ENCODE results near the gene LASP1NB.

The LASP1NB gene

DNA sequence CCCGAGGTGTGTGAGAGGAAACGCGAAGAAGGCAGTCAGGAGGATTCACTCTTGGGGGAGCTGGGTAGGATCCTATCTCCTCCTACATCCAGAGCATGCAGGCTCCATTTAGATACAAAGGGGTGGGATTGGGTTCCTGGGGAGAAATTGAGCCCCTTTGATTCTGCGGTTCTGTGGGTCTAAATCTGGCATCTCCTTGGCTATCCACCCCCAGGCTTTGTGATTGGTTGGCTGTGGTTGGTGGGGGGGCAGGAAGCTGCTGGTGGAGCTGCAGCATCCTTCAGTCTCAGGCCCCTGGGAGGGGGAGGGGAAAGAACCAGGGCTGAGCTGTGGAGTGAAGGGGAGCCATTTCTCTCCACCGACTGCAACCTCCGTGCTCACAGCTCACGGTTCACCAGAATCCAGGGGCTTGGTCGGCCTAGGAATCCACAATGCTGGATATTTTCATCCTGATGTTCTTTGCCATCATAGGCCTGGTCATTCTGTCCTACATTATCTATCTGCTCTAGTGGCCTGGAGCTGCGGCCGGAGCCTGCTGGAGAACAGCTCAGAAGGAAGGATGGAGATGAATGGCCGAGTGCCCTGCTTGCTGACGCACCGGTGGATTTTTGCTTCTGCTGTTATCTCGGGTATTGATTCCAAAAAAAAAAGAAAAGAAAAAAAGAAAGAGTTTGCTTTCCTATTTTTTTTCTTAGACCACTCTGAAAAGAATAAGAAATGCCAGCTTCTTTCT lies at the start of gene LASP1NB:
TSS of gene LASP1NB (plus strand) at position 352 of the 733 bp plus-strand sequence.
- Histone ChIP-seq H3K36me3 (ENCODE audit: control insufficient read depth, insufficient read depth, low read length) (no peaks in the 10 kb centered on the region), H3K4me3 (ENCODE audit: low read depth, low read length) (peak within 1 kb of the TSS; percentile 35; the same call in 1 of the 2 replicates), H3K9me3 (ENCODE audit: control insufficient read depth, insufficient read depth, low read length) (no peaks in the 10 kb centered on the region), H3K4me1 (ENCODE audit: control insufficient read depth, insufficient read depth, low read length) (peaks cover 18% of the 10 kb centered on the region), H3K27me3 (ENCODE audit: control insufficient read depth, insufficient read depth, low read length) (no peaks in the 10 kb centered on the region), H3K27ac (ENCODE audit: low read depth, low read length) (peak within 1 kb of the TSS; percentile 65), H3K9ac (ENCODE audit: low read depth, low read length) (no peak within 1 kb of the TSS)

DNA sequence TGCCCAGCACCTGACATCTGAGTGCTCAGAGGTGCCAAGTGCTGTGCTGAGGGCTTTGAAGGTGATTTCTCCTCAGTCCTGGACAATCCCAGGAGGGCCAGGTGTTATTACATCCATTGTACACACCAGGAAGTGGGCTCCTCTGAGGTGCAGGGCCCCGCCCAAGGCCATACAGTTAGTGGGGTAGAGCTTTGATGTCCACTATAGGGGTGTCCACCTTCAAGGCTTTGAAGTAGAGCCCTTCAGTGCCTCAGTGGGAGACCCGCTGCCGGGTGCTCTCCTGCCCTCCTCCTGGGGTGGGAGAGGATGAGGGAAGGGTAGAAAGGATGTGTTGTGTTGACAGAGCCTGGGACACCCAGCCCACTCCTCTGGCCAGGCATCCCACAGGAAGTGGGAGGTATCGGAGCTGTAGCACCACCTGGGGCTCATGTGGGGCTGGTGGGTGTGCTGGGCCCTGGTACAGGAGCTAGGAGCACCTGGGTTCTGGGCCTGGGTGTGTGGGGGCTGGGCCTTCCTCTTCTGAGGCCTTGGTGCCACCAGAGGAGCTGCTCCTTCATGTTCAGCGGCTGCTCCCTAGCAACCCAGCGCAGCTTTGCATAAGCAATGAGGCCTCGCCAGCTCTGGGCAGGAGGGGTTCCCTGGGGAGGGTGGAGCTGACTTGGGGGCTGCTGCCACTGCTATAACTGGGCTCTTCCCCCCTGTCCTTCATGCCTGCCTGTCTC lies 48.1 kb upstream of the LASP1NB start:
- Histone ChIP-seq H3K27ac (ENCODE audit: low read depth, low read length) (peak overlapping the region; percentile 47), H3K36me3 (ENCODE audit: control insufficient read depth, insufficient read depth, low read length) (peaks cover 32% of the 10 kb centered on the region), H3K4me3 (ENCODE audit: low read depth, low read length) (no peak overlapping the region), H3K9ac (ENCODE audit: low read depth, low read length) (no peak overlapping the region), H3K27me3 (ENCODE audit: control insufficient read depth, insufficient read depth, low read length) (no peaks in the 10 kb centered on the region), H3K4me1 (ENCODE audit: control insufficient read depth, insufficient read depth, low read length) (peaks cover 74% of the 10 kb centered on the region), H3K9me3 (ENCODE audit: control insufficient read depth, insufficient read depth, low read length) (no peaks in the 10 kb centered on the region)

DNA sequence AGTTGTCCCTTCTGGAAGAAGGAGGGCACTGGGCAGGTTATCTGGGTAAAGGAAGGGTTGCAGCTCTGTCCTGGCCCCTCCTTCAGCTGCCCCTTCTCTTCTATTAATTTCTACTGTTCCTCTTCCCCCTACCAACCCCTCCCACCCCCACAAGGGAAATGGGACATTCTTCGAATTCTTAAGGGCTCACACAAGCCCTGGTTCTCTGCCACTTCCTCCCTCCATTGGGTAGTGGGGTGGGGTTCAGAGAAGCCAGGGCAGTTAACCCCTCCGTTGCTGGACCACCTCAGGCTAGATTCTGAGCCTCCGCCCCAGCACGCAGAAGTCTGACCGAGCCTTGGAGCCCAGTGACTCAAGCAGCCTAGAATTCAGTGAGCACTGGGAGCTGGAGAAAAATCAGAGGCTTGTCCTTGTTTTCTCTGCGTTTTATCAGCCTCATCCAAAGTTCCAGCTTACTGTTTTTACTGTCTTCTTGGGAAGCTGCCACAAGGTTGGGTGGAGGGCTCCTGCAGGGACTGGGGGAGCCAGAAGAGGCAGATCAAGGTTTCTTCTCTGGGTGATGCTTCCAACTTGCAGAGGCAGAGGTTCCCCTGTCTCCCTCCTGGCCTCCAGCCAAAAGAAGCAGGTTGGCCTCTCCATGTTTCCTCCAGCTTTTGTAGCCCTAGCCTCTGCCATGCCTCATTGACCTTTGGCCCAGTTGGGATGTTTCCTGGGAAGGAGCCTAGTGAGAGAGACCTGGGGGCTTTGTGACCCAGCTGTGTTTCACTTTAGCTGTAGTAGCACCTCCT lies 45.3 kb upstream of the LASP1NB start:
- Histone ChIP-seq H3K9ac (ENCODE audit: low read depth, low read length) (peak overlapping the region; percentile 58), H3K27ac (ENCODE audit: low read depth, low read length) (peak overlapping the region; percentile 92), H3K9me3 (ENCODE audit: control insufficient read depth, insufficient read depth, low read length) (no peaks in the 10 kb centered on the region), H3K4me1 (ENCODE audit: control insufficient read depth, insufficient read depth, low read length) (peaks cover 64% of the 10 kb centered on the region), H3K36me3 (ENCODE audit: control insufficient read depth, insufficient read depth, low read length) (peaks cover 28% of the 10 kb centered on the region), H3K4me3 (ENCODE audit: low read depth, low read length) (peak overlapping the region; percentile 41), H3K27me3 (ENCODE audit: control insufficient read depth, insufficient read depth, low read length) (no peaks in the 10 kb centered on the region)

GRCh38 chr17:38881600-38882191 lies 43.7 kb upstream of the LASP1NB start:
- Histone ChIP-seq H3K9me3 (ENCODE audit: control insufficient read depth, insufficient read depth, low read length) (no peaks in the 10 kb centered on the region), H3K4me1 (ENCODE audit: control insufficient read depth, insufficient read depth, low read length) (peaks cover 68% of the 10 kb centered on the region), H3K4me3 (ENCODE audit: low read depth, low read length) (no peak overlapping the region), H3K36me3 (ENCODE audit: control insufficient read depth, insufficient read depth, low read length) (peaks cover 37% of the 10 kb centered on the region), H3K27ac (ENCODE audit: low read depth, low read length) (peak overlapping the region; percentile 27), H3K27me3 (ENCODE audit: control insufficient read depth, insufficient read depth, low read length) (no peaks in the 10 kb centered on the region), H3K9ac (ENCODE audit: low read depth, low read length) (no peak overlapping the region)

GRCh38 chr17:38882870-38883269 lies 42.5 kb upstream of the LASP1NB start:
- Histone ChIP-seq H3K36me3 (ENCODE audit: control insufficient read depth, insufficient read depth, low read length) (peaks cover 44% of the 10 kb centered on the region), H3K27ac (ENCODE audit: low read depth, low read length) (no peak overlapping the region), H3K9ac (ENCODE audit: low read depth, low read length) (no peak overlapping the region), H3K9me3 (ENCODE audit: control insufficient read depth, insufficient read depth, low read length) (no peaks in the 10 kb centered on the region), H3K27me3 (ENCODE audit: control insufficient read depth, insufficient read depth, low read length) (no peaks in the 10 kb centered on the region), H3K4me1 (ENCODE audit: control insufficient read depth, insufficient read depth, low read length) (peaks cover 59% of the 10 kb centered on the region), H3K4me3 (ENCODE audit: low read depth, low read length) (no peak overlapping the region)

GRCh38 chr17:38883592-38884526 lies 41.6 kb upstream of the LASP1NB start:
- Histone ChIP-seq H3K9me3 (ENCODE audit: control insufficient read depth, insufficient read depth, low read length) (no peaks in the 10 kb centered on the region), H3K27ac (ENCODE audit: low read depth, low read length) (peak overlapping the region; percentile 84), H3K4me3 (ENCODE audit: low read depth, low read length) (no peak overlapping the region), H3K27me3 (ENCODE audit: control insufficient read depth, insufficient read depth, low read length) (no peaks in the 10 kb centered on the region), H3K36me3 (ENCODE audit: control insufficient read depth, insufficient read depth, low read length) (peaks cover 40% of the 10 kb centered on the region), H3K9ac (ENCODE audit: low read depth, low read length) (0 out of 2 replicates have a peak overlapping the region, but pooled peaks have one; percentile 8), H3K4me1 (ENCODE audit: control insufficient read depth, insufficient read depth, low read length) (peaks cover 50% of the 10 kb centered on the region)

DNA sequence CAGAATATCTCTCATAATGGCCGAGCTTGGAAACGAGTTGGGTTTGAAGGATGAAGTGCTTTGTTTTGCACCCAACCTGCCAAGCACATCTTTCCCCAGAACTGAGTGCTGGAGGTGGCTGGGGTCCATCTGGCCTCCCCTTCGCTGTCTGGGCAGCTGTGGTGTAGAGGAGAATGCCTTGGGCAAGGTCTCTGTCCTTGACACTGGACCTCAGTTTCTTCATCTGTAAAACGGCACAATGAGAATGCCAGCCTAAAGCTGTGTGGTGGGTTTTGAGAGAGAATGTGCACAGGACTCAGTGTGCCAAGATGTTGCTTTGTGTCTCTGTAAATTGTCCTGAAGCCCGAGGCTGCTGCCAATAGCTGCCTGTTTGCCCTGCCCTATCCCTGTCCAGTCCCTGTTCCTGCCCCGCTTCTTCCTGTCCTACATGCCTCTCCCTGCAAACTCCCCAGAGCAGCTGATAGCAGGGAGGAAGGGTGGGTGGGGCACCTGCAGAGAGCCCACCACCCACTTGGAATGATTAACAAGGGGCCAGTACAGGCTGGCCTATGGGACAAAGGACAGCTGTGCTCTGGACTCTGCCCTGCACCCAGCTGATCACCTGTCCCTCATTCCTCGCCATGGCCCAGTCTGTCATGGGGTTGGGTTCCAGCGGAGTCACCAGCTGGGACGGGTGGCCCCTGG lies 40.2 kb upstream of the LASP1NB start:
- H3K27ac ChIP-seq (ENCODE audit: low read depth, low read length) = peak overlapping the region; percentile 41

GRCh38 chr17:38885728-38886642 lies 39.4 kb upstream of the LASP1NB start:
- Histone ChIP-seq H3K4me3 (ENCODE audit: low read depth, low read length) (no peak overlapping the region), H3K27me3 (ENCODE audit: control insufficient read depth, insufficient read depth, low read length) (no peaks in the 10 kb centered on the region), H3K36me3 (ENCODE audit: control insufficient read depth, insufficient read depth, low read length) (peaks cover 50% of the 10 kb centered on the region), H3K4me1 (ENCODE audit: control insufficient read depth, insufficient read depth, low read length) (peaks cover 30% of the 10 kb centered on the region), H3K9me3 (ENCODE audit: control insufficient read depth, insufficient read depth, low read length) (no peaks in the 10 kb centered on the region), H3K9ac (ENCODE audit: low read depth, low read length) (no peak overlapping the region), H3K27ac (ENCODE audit: low read depth, low read length) (peak overlapping the region; percentile 41)

More for the DNA sequence above, 40.2 kb upstream of the LASP1NB start:
- peaks cover 50% of the 10 kb centered on the region for H3K36me3 ChIP-seq (ENCODE audit: control insufficient read depth, insufficient read depth, low read length)
- peaks cover 38% of the 10 kb centered on the region for H3K4me1 ChIP-seq (ENCODE audit: control insufficient read depth, insufficient read depth, low read length)
- H3K27me3 ChIP-seq (ENCODE audit: control insufficient read depth, insufficient read depth, low read length) = no peaks in the 10 kb centered on the region
- no peak overlapping the region for H3K9ac ChIP-seq (ENCODE audit: low read depth, low read length)
- no peak overlapping the region for H3K4me3 ChIP-seq (ENCODE audit: low read depth, low read length)
- no peaks in the 10 kb centered on the region for H3K9me3 ChIP-seq (ENCODE audit: control insufficient read depth, insufficient read depth, low read length)

GRCh38 chr17:38886643-38887010 lies 38.8 kb upstream of the LASP1NB start:
- Histone ChIP-seq H3K4me1 (ENCODE audit: control insufficient read depth, insufficient read depth, low read length) (peaks cover 28% of the 10 kb centered on the region), H3K4me3 (ENCODE audit: low read depth, low read length) (no peak overlapping the region), H3K9ac (ENCODE audit: low read depth, low read length) (no peak overlapping the region), H3K9me3 (ENCODE audit: control insufficient read depth, insufficient read depth, low read length) (no peaks in the 10 kb centered on the region), H3K27me3 (ENCODE audit: control insufficient read depth, insufficient read depth, low read length) (no peaks in the 10 kb centered on the region), H3K36me3 (ENCODE audit: control insufficient read depth, insufficient read depth, low read length) (peaks cover 54% of the 10 kb centered on the region), H3K27ac (ENCODE audit: low read depth, low read length) (no peak overlapping the region)
